Progenitor cell of endocrine pancreas (in vitro differentiated cells): ENCODE measurements around the gene TAX1BP1. TPM values are rescaled to one million over a fixed set of nuclear protein-coding genes. Genes with fewer than 3 reads are reported as not detected.
A peak's percentile ranks its signal among the peaks of the same experiment; 100 is the strongest.

Experiments
- DNase-seq: peaks from one replicate; pipeline ENCODE4 v3.0.0; 2021; ENCODE audit warnings: low spot score; ENCODE audit not compliant: unreplicated experiment
- H3K27ac Mint-ChIP-seq: 2 replicates; pipeline ENCODE4 v1.8.0; 2021; ENCODE audit warnings: mild to moderate bottlenecking, moderate library complexity, mixed read lengths
- H3K27me3 Mint-ChIP-seq: 2 replicates; pipeline ENCODE4 v1.8.0; 2021; ENCODE audit warnings: mixed read lengths
- H3K36me3 Mint-ChIP-seq: 2 replicates; pipeline ENCODE4 v1.8.0; 2022; ENCODE audit warnings: mixed read lengths; ENCODE audit not compliant: insufficient read depth
- H3K4me1 Mint-ChIP-seq: 2 replicates; pipeline ENCODE4 v1.8.0; 2021; ENCODE audit warnings: low read depth, mixed read lengths
- H3K4me3 Mint-ChIP-seq: 2 replicates; pipeline ENCODE4 v1.8.0; 2021; ENCODE audit warnings: low read depth, mild to moderate bottlenecking, moderate library complexity, mixed read lengths
- H3K9me3 Mint-ChIP-seq: 2 replicates; pipeline ENCODE4 v1.8.0; 2021; ENCODE audit warnings: low read depth, mixed read lengths
- CTCF ChIP-seq: fragments of 200-600 bp; sonication (generic); IDR thresholded peaks from one replicate; pipeline ENCODE4 v1.5.0; 2021; ENCODE audit warnings: antibody characterized with exemption, mild to moderate bottlenecking; ENCODE audit not compliant: unreplicated experiment
- total RNA-seq: library from RNA; stranded (reverse); gene quantifications from 2 replicates; pipeline ENCODE4 v1.2.1, GENCODE V29; 2021

The TAX1BP1 gene
- total RNA-seq, 1 donor from 2014 or later, result 101 TPM

- peaks cover 7% of the 10 kb centered on the region for H3K9me3 Mint-ChIP-seq
Observed at GRCh38 chr7:27763983-27764508, 24.1 kb downstream of the TAX1BP1 start.

GRCh38 chr7:27765841-27766240, 25.9 kb downstream of the TAX1BP1 start:
- peaks cover 7% of the 10 kb centered on the region for H3K9me3 Mint-ChIP-seq
- no peak for DNase-seq
- no peak overlapping the region for H3K4me3 Mint-ChIP-seq
- no peak for TF ChIP-seq CTCF
- H3K36me3 Mint-ChIP-seq, result peaks cover 26% of the 10 kb centered on the region
- peaks cover 11% of the 10 kb centered on the region for H3K4me1 Mint-ChIP-seq
- no peaks in the 10 kb centered on the region for H3K27me3 Mint-ChIP-seq
- H3K27ac Mint-ChIP-seq, result peak overlapping the region; percentile 62

More at GRCh38 chr7:27763983-27764508, 24.1 kb downstream of the TAX1BP1 start:
- peaks cover 11% of the 10 kb centered on the region for H3K4me1 Mint-ChIP-seq
- H3K27ac Mint-ChIP-seq, result no peak overlapping the region
- H3K36me3 Mint-ChIP-seq, result peaks cover 30% of the 10 kb centered on the region
- no peak overlapping the region for H3K4me3 Mint-ChIP-seq
- no peaks in the 10 kb centered on the region for H3K27me3 Mint-ChIP-seq
- no peak for DNase-seq
- TF ChIP-seq CTCF, result no peak

GRCh38 chr7:27767374-27767773, 27.4 kb downstream of the TAX1BP1 start:
- H3K36me3 Mint-ChIP-seq, result peaks cover 16% of the 10 kb centered on the region
- no peak for TF ChIP-seq CTCF

GRCh38 chr7:27771111-27771510, 31.1 kb downstream of the TAX1BP1 start:
- Mint-ChIP-seq H3K9me3 (no peaks in the 10 kb centered on the region), H3K27me3 (no peaks in the 10 kb centered on the region), H3K4me1 (no peaks in the 10 kb centered on the region), H3K4me3 (no peak overlapping the region), H3K36me3 (peaks cover 4% of the 10 kb centered on the region), H3K27ac (no peak overlapping the region)
- TF ChIP-seq CTCF, result no peak
- no peak for DNase-seq

More at GRCh38 chr7:27767374-27767773, 27.4 kb downstream of the TAX1BP1 start:
- no peaks in the 10 kb centered on the region for H3K9me3 Mint-ChIP-seq
- H3K4me3 Mint-ChIP-seq, result no peak overlapping the region
- DNase-seq, result no peak
- peaks cover 11% of the 10 kb centered on the region for H3K4me1 Mint-ChIP-seq
- no peaks in the 10 kb centered on the region for H3K27me3 Mint-ChIP-seq
- H3K27ac Mint-ChIP-seq, result no peak overlapping the region

GRCh38 chr7:27774717-27775328, 34.9 kb downstream of the TAX1BP1 start:
- Mint-ChIP-seq H3K4me1 (no peaks in the 10 kb centered on the region), H3K36me3 (peaks cover 3% of the 10 kb centered on the region), H3K27me3 (no peaks in the 10 kb centered on the region), H3K27ac (no peak overlapping the region), H3K4me3 (no peak overlapping the region), H3K9me3 (no peaks in the 10 kb centered on the region)
- no peak for DNase-seq
- peak; percentile 72 for TF ChIP-seq CTCF
